Measurements from ENCODE around the gene LRRC49.

Gene LRRC49

GRCh38 chr15:70964686-70965085, 72.1 kb downstream of the LRRC49 start:
- no peak overlapping the region for H3K4me3 ChIP-seq (ENCODE audit: low read length)
- TF ChIP-seq CTCF (conservative IDR thresholded peaks at IDR 0.05; ENCODE audit: low read length), result no peak
- no peak for DNase-seq (ENCODE audit: low read depth)

- H3K4me3 ChIP-seq (ENCODE audit: low read length), result no peak overlapping the region
- DNase-seq (ENCODE audit: low read depth), result no peak
- no peak for TF ChIP-seq CTCF (conservative IDR thresholded peaks at IDR 0.05; ENCODE audit: low read length)
Measured at GRCh38 chr15:70967646-70968045, 75.0 kb downstream of the LRRC49 start.

DNA sequence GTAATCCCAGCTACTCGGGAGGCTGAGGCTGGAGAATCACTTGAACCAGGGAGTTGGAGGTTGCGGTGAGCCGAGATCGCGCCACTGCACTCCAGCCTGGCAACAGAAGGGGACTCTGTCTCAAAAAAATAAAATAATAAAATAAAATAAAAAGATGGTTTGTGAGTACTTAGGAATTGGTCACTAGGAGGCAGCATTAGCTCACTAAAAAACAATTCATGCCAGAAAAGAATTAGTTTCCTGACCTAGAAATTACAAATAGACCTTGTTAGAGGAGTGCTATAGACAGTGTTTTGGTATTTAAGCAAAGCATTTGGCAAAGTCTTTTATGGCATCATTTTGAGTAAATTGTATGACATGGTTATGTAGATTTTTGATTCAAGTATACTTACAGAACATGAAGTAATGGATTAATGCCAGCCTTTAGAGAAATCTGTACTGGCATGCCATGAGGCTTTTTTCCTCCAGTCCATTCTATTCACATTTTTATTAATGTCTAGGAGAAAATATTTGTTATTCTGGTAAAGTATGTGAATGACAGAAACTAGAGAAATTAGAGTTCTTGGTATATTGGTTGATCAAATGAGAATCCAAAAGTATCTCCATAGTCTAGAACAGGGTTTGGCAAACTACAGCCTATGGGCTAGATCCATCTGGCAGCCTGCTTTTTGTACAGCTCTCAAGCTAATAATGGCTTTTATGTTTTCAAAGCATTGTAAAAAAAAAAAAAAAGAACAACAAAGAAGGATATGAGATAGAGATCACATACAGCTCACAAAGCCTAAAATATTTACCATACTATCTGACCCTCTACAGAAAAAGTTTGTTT, 81.6 kb downstream of the LRRC49 start:
- peak; percentile 55 for TF ChIP-seq CTCF (conservative IDR thresholded peaks at IDR 0.05; ENCODE audit: low read length)
- DNase-seq (ENCODE audit: low read depth), result peak; percentile 68
- no peak overlapping the region for H3K4me3 ChIP-seq (ENCODE audit: low read length)

DNA sequence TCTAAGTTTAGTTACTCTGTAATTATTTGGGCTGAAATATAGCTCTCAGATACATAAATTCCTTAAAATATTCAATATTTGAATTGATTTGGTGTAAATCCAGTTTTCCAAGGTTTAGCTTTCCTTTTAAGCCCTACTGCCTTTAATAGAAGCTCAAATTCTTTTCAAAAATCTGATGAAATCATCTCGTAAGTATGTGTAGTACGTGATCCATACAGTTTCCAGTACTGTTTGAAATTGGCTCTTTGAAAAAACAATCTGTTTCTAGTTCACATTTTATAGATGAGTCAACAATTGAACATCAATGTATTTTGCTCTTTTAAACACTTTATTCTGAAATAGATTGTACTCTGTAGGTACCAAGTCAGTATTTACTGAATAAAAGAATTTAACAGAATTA, 84.2 kb downstream of the LRRC49 start:
- TF ChIP-seq CTCF (conservative IDR thresholded peaks at IDR 0.05; ENCODE audit: low read length), result no peak
- H3K4me3 ChIP-seq (ENCODE audit: low read length), result no peak overlapping the region
- DNase-seq (ENCODE audit: low read depth), result peak; percentile 71

DNA sequence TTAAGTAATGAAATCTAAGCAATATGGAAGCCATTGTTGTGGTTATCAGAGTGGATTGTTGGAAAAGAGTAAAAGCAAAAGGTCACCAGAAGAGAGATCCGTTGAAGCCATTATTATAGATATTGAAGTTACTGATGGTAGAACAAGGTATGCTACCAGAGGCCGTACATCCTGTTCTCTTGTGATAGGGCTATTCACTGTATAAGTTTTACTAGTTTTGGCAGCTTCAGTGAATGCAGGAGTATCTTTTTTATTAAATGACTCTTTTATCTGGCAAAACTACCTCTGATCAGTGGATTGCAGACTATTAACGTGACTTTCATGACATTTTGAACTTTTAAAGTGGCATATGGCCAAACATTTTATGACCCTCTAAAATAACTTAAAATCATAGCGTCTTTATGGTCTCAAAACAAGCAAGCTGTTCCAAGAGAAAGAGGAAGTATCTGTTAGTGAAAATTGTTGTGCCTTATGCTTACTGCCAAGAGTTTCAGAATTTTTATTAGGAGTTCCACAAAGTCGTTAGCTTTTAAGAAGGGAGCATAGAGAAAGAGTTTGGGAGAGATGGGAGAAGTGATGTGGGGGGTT, 102.9 kb downstream of the LRRC49 start:
- TF ChIP-seq CTCF (conservative IDR thresholded peaks at IDR 0.05; ENCODE audit: low read length), result no peak
- H3K4me3 ChIP-seq (ENCODE audit: low read length), result no peak overlapping the region
- DNase-seq (ENCODE audit: low read depth), result no peak

DNA sequence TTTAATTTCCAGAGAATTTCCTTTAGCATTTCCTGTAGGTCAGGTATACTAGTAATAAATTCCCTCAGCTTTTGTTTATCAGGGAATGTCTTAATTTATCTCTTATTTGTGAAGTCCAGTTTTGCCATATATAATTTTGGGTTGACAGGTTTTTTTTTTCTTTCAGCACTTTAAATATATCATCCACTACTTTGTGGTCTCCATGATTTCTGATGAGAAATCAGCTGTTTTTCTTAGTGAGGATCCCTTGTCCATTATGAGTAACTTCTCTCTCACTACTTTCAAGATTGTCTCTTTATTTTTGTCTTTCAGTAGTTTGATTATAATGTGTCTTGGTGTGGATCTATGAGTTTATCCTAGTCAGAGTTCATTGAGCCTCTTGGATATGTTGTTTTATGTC, 105.7 kb downstream of the LRRC49 start:
- TF ChIP-seq CTCF (conservative IDR thresholded peaks at IDR 0.05; ENCODE audit: low read length), result no peak
- DNase-seq (ENCODE audit: low read depth), result no peak
- H3K4me3 ChIP-seq (ENCODE audit: low read length), result no peak overlapping the region

DNA sequence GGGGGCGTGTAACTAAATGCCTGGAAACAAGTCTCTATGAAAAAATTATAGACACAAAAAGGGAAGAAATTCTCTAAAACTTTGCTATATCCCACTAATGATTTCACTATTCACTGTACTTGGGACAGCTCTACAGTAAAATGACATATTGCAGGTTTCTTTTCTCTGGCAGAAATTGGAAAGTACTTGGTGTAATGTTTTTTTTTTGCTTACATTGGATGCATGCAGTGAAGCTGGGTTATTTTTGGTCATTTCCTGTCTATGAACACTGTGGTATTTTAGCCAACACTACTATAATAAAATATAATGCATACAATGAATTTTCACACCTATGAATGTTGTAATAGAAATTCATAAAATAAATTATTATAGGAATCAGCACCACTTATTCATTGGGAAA, 109.7 kb downstream of the LRRC49 start:
- no peak for DNase-seq (ENCODE audit: low read depth)
- H3K4me3 ChIP-seq (ENCODE audit: low read length), result no peak overlapping the region
- TF ChIP-seq CTCF (conservative IDR thresholded peaks at IDR 0.05; ENCODE audit: low read length), result no peak

All from AG10803 (cell line).